HepG2 (cell line): ENCODE measurements around the gene GNAS-AS1. TPM values are rescaled to one million over a fixed set of nuclear protein-coding genes. Genes with fewer than 3 reads are reported as not detected.
A peak's percentile ranks its signal among the peaks of the same experiment; 100 is the strongest.

ENCODE experiments used
- ATAC-seq: fragments of 200-7000 bp; cut with Tn5 transposase; 3 replicates; pipeline ENCODE4 v1.9.1; 2020; ENCODE audit warnings: mild to moderate bottlenecking, moderate library complexity
- BruUV-seq: library from RNA; stranded (reverse); fragments of 400-500 nt; replicated peaks from 2 replicates; lab custom pipeline; 2021; lab: Mats Ljungman, UMichigan
- CTCF ChIA-PET: fragments of 300-600 bp; formaldehyde crosslinking; extraction: SDS; loops from one replicate; lab custom pipeline; 2021; ENCODE audit warnings: low total read pairs, inconsistent platforms, low intra/inter-chr PET ratio; lab: Yijun Ruan, JAX
- POLR2A ChIA-PET: fragments of 350-600 bp; sonication (Branson Sonifier 250); formaldehyde crosslinking; loops from one replicate; lab custom pipeline; 2020; ENCODE audit warnings: antibody characterized with exemption, inconsistent platforms; lab: Yijun Ruan, JAX
- DNase-seq: peaks from one replicate; pipeline ENCODE4 v3.0.0-alpha.2; 2015; ENCODE audit warnings: low spot score
- FAIRE-seq: peaks from 3 replicates; lab custom pipeline; 2011; peaks lifted over from hg19 to GRCh38; lab: Jason Lieb, UNC
- H2AFZ ChIP-seq: one replicate; pipeline ENCODE4 v1.6.1; 2011; ENCODE audit warnings: low read length, inconsistent platforms
- H3K27ac ChIP-seq: fragments of 300-600 bp; 3 replicates; pipeline ENCODE4 v1.8.0; 2011; ENCODE audit warnings: mixed run types, mild to moderate bottlenecking, mixed read lengths, low read length, inconsistent platforms; ENCODE audit not compliant: insufficient read depth; ENCODE audit errors: extremely low read length
- H3K27me3 ChIP-seq, 2 experiments: fragments of 200-600 bp in 1 of 2; 2 replicates in 1 of 2; 3 replicates in 1 of 2; pipeline versions ENCODE4 v1.6.0 to v1.8.0; 2011; ENCODE audit warnings: low read length in 2 of 2, mild to moderate bottlenecking in 2 of 2, moderate library complexity in 2 of 2, inconsistent platforms in 1 of 2; ENCODE audit not compliant: insufficient read depth in 2 of 2, control insufficient read depth in 1 of 2
- H3K36me3 ChIP-seq, 2 experiments: fragments of 200-600 bp in 1 of 2; replicated peaks in 1 of 2; 2 replicates in 1 of 2; 3 replicates in 1 of 2; pipeline versions ENCODE4 v1.5.1 to v1.8.0; 2011; ENCODE audit warnings: low read length in 2 of 2, inconsistent platforms in 1 of 2; ENCODE audit not compliant: insufficient read depth in 2 of 2, control insufficient read depth in 1 of 2
- H3K4me1 ChIP-seq: 2 replicates; pipeline ENCODE4 v1.5.1; 2012; ENCODE audit warnings: low read length, inconsistent platforms; ENCODE audit not compliant: insufficient read depth
- H3K4me2 ChIP-seq: 2 replicates; pipeline ENCODE4 v1.6.0; 2011; ENCODE audit warnings: low read depth, low read length, inconsistent platforms
- H3K4me3 ChIP-seq, 3 experiments: fragments of 200-600 bp in 1 of 3; sonication (generic), shearing (Covaris generic) in 1 of 3; replicated peaks in 1 of 3; 2 replicates each; pipeline ENCODE4 v1.5.1; 2011 to 2016; ENCODE audit warnings: low read length in 3 of 3, inconsistent platforms in 2 of 3, low read depth in 2 of 3, mild to moderate bottlenecking in 2 of 3, control low read depth in 1 of 3, mixed read lengths in 1 of 3; ENCODE audit not compliant: insufficient read depth in 1 of 3
- H3K79me2 ChIP-seq: one replicate; pipeline ENCODE4 v1.6.1; 2011; ENCODE audit warnings: low read length, inconsistent platforms; ENCODE audit not compliant: insufficient read depth
- H3K9ac ChIP-seq: 2 replicates; pipeline ENCODE4 v1.6.0; 2011; ENCODE audit warnings: mild to moderate bottlenecking, low read depth, low read length, inconsistent platforms; ENCODE audit not compliant: insufficient read depth
- H3K9me3 ChIP-seq: 2 replicates; pipeline ENCODE4 v1.5.1; 2012; ENCODE audit warnings: mild to moderate bottlenecking, low read length
- H4K20me1 ChIP-seq: 2 replicates; pipeline ENCODE4 v1.6.0; 2011; ENCODE audit warnings: inconsistent platforms, mild to moderate bottlenecking, low read length, moderate library complexity; ENCODE audit not compliant: insufficient read depth
- CEBPB ChIP-seq: IDR thresholded peaks from 2 replicates; pipeline ENCODE4 v1.6.1; 2011; ENCODE audit warnings: low read depth, low read length, improper control_type of control experiment, borderline replicate concordance
- RBFOX2 ChIP-seq: fragments of 200-400 bp; formaldehyde crosslinking; IDR thresholded peaks from 2 replicates; pipeline ENCODE4 v1.6.1; 2017; ENCODE audit warnings: low read depth, mild to moderate bottlenecking, low read length
- ZFP36L1 ChIP-seq: sonication (generic); formaldehyde crosslinking; IDR thresholded peaks from 2 replicates; pipeline ENCODE4 v1.8.0; 2022; ENCODE audit warnings: mild to moderate bottlenecking, missing genetic modification reagents, moderate library complexity
- WGBS: methylation state at CpG from one replicate; pipeline ENCODE4 v1.1.6; 2017; ENCODE audit warnings: low lambda C conversion rate; 5-methylcytosine and 5-hydroxymethylcytosine counted together
- in situ Hi-C: cut with HindIII; loops from 2 replicates; pipeline ENCODE4 v1.10.0; 2017; ENCODE audit warnings: low pct_unique_long_range_greater_than_20kb; ENCODE audit not compliant: extremely low pct_ligation_motif_present
- intact Hi-C: fragments of 100-400 bp; cut with micrococcal nuclease; formaldehyde crosslinking; loops from one replicate; pipeline ENCODE4 v1.10.0; 2022; ENCODE audit not compliant: unreplicated experiment
- polyA plus RNA-seq, 8 experiments: library from polyadenylated mRNA; depleted of rRNA in 3 of 8; stranded (reverse) in 7 of 8; unstranded in 1 of 8; fragments of >200 nt; fragmentation: Illumina TruSeq in 4 of 8; extraction: Trizol in 4 of 8; gene quantifications; 2 replicates each; pipeline versions ENCODE4 v1.2.1 to v1.2.3, GENCODE V29; 2011 to 2016; ENCODE audit warnings: low read depth in 4 of 8, missing spikeins in 1 of 8, mixed read lengths in 1 of 8; ENCODE audit not compliant: insufficient read depth in 1 of 8
- total RNA-seq, 5 experiments: library from RNA; depleted of rRNA; stranded (reverse); fragments of >200 nt; fragmentation: Illumina TruSeq; extraction: Trizol; gene quantifications; 2 replicates each; pipeline ENCODE4 v1.2.3, GENCODE V29; 2016; ENCODE audit warnings: low read depth in 1 of 5
- TF ChIP-seq, protein P1 (sequence below): sonication (generic); formaldehyde crosslinking; IDR thresholded peaks from 2 replicates; pipeline ENCODE4 v1.8.1; 2023; ENCODE audit warnings: mild to moderate bottlenecking, missing genetic modification reagents, borderline replicate concordance

GNAS-AS1 gene
- total and polyA plus RNA-seq, 2 of the 13 experiments (the other 11 are each of a cell fraction or from before 2014, with no cell fraction given), result not detected

DNA sequence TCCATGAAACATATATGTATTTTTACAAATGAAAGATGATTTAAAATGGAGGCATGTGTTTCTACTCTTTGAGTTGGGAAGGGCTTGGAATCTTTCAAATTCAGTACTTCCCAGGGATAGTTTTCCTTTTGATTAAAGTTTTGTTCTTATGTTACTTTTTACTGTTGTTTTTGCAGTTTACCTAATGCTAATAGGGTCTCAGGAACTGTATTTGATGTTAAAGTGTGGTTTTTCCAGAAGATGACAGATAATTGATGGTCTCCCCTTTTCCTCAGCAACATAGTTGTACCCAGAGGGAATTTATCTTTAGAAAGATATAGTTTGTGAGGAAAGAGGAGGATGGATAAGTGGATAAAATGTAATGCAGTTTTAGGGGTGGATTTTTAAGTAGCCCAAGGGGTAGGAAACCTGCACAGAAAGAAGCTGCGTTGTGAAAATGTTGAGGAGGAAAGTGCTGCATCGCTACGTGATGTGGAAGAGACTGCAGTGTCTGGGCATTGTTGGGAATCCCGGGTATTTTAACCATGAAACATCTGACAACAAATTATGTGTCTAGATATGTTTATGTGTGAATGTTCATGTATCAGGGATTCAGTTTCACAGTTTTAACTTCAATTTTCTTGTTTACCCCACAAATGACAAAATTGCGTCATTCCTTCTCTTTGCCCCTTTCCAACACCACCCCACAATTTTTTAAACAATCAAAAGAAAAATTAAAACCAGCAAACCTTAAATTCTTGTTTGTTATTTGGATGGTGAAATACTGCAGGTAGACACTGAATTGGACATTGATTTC, 44.1 kb upstream of the GNAS-AS1 start:
- BruUV-seq, result no TSS peak
- ChIA-PET CTCF (no interaction called here), POLR2A (no interaction called here)
- DNase-seq (no peak), ATAC-seq (no peak), FAIRE-seq (no peak)
- WGBS, result 82% methylated on average over 5 of the region's 5 CpGs
- in situ Hi-C loops (loop anchor here (5.0 kb wide), 1 partner anchor 87 kb away; the partner anchor contains the start of gene NELFCD), intact Hi-C loops (loop anchor here (5.0 to 10.0 kb wide), 2 partner anchors 87 to 240 kb away; partner anchors contain the start of genes NELFCD and STX16)
- no peak overlapping the region; a peak in 2 of 6 replicates for H3K4me3 ChIP-seq
- H3K27me3 ChIP-seq, result no peaks in the 10 kb centered on the region; a peak in 1 of 5 replicates
- peaks cover 22 to 47% of the 10 kb centered on the region in 2 experiments for H3K36me3 ChIP-seq
- peak overlapping the region; percentile 81 for H3K4me2 ChIP-seq
- H3K79me2 ChIP-seq, result peaks cover 78% of the 10 kb centered on the region
- H3K9ac ChIP-seq, result peak overlapping the region; percentile 1; the same call in 1 of the 2 replicates
- peaks cover 68% of the 10 kb centered on the region for H4K20me1 ChIP-seq
- TF ChIP-seq CEBPB (peak; percentile 56), ZFP36L1 (CRISPR knock-in tag) (0 out of 2 replicates have a peak, but pooled peaks have one; percentile 36), RBFOX2 (peak; percentile 41)
- TF ChIP-seq, protein P1, sequence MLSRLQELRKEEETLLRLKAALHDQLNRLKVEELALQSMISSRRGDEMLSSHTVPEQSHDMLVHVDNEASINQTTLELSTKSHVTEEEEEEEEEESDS (CRISPR knock-in tag), result no peak
- H2AFZ ChIP-seq, result no peak overlapping the region
- H3K4me1 ChIP-seq, result peaks cover 42% of the 10 kb centered on the region
- H3K27ac ChIP-seq, result no peak overlapping the region
- H3K9me3 ChIP-seq, result no peaks in the 10 kb centered on the region
